Ovary (tissue), 3 donors: Measurements from ENCODE around the gene MAGI1.

Experiments used
- CTCF ChIP-seq, 3 donors: fragments of 450-650 bp in 2 of 3; fragments of 200-600 bp in 1 of 3; IDR thresholded peaks; one replicate each; pipeline versions ENCODE4 v1.5.1 to v1.8.0; 2016 to 2022; ENCODE audit warnings: antibody characterized with exemption in 3 of 3, mild to moderate bottlenecking in 1 of 3
- EP300 ChIP-seq: sonication (generic); formaldehyde crosslinking; IDR thresholded peaks from one replicate; pipeline ENCODE4 v1.6.1; 2017; ENCODE audit warnings: antibody characterized with exemption
- POLR2A ChIP-seq: fragments of 450-650 bp; IDR thresholded peaks from one replicate; pipeline ENCODE4 v1.6.1; 2017; ENCODE audit warnings: antibody characterized with exemption, mild to moderate bottlenecking, moderate library complexity
- donor health status: DM: no; HTN: no; CAD: no.

DNA sequence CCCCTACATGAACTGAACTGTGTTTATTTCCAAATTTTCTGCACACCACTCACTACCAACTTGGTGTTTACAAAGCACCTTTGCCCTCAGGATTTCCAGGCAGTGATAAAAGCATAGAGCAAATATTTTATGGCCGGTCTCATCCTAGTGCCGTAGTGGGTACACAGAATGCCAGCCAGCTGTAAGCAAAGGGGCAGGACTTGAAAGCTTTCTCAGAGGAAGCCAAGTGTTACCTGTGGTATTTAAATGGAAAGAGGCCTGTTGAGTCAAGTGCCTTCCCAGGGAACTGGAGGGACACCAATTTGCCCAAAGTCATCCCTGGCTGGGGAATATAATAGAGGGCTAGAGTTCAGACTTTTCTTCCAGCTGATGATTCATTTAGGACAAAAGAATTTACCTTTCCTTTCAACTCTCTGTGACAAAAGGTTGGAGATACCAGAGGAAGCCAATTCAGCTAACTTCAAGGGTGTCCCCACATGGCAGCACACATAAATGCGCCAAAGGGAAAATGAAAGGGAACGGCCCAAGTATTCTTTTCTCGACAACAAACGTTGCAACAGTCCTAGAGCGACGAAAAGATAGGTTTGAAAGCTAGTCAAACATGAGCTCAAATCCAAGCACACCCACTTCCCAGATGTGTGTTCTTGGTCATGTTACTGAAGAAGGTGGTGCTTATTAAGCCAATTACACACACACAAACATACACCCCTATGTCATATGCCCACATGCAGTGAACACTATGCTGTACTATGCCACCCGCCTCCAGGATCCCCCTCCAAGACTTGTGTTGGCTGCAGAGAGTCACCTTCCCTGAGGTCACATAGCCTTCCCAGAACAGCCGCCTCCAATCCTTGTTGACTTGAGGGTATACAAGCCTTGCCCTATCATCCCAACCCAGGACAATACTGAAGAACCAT is 27.7 kb downstream of the MAGI1 start:
- TF ChIP-seq CTCF (IDR thresholded peaks at IDR 0.05) (no peak), POLR2A (no peak), EP300 (no peak)
